ENCODE data around the gene CDK13. TPM values are rescaled to one million over a fixed set of nuclear protein-coding genes. Genes with fewer than 3 reads are reported as not detected.
"Not testable (repeated sequence)": the region's sequence is repeated elsewhere in the genome, so short reads cannot be mapped to it uniquely, and the experiment has no call there.

CDK13 gene
- total RNA-seq, 1 donor from 2014 or later, result 45.3 TPM

- peak overlapping the region; percentile 90 for H3K4me3 Mint-ChIP-seq (ENCODE audit: unreplicated experiment)
- TF ChIP-seq EZH2 (IDR thresholded peaks at IDR 0.05; ENCODE audit: insufficient read depth, low read length) (no peak), CTCF (IDR thresholded peaks at IDR 0.05; ENCODE audit: insufficient read depth, low read depth, low read length) (no peak)
- H3K27ac Mint-ChIP-seq (ENCODE audit: unreplicated experiment), result peak overlapping the region; percentile 69
- Histone ChIP-seq H3K27me3 (ENCODE audit: insufficient read depth, low read length) (no peaks in the 10 kb centered on the region), H3K79me2 (ENCODE audit: insufficient read depth, low read length) (peaks cover 42% of the 10 kb centered on the region), H3K9me3 (ENCODE audit: insufficient read depth, low read depth, low read length) (no peaks in the 10 kb centered on the region), H3K4me3 (ENCODE audit: insufficient read depth, low read depth, low read length) (peak overlapping the region; percentile 95), H3K4me1 (ENCODE audit: insufficient read depth, low read length) (no peaks in the 10 kb centered on the region), H3K36me3 (ENCODE audit: insufficient read depth, low read length) (no peaks in the 10 kb centered on the region), H2AFZ (ENCODE audit: low read depth, low read length) (peak overlapping the region; percentile 96), H3K4me2 (ENCODE audit: low read length) (peak overlapping the region; percentile 91), H3K9ac (ENCODE audit: low read length) (peak overlapping the region; percentile 98), H3K27ac (ENCODE audit: low read depth, low read length) (peak overlapping the region; percentile 96), H4K20me1 (ENCODE audit: insufficient read depth, low read length) (peaks cover 10% of the 10 kb centered on the region)
- DNase-seq (ENCODE audit: low read depth) (peak; percentile 8), FAIRE-seq (no peak)
- peaks cover 7% of the 10 kb centered on the region for H3K4me1 Mint-ChIP-seq (ENCODE audit: low read depth, unreplicated experiment)
- no peaks in the 10 kb centered on the region for H3K9me3 Mint-ChIP-seq (ENCODE audit: unreplicated experiment)
- H3K27me3 Mint-ChIP-seq (ENCODE audit: low read depth, unreplicated experiment), result no peaks in the 10 kb centered on the region
- H3K36me3 Mint-ChIP-seq (ENCODE audit: low read depth, unreplicated experiment), result no peaks in the 10 kb centered on the region
Observed at GRCh38 chr7:40135317-40135610, 185.2 kb downstream of the CDK13 start.

GRCh38 chr7:40137563-40137962, 187.5 kb downstream of the CDK13 start:
- Histone ChIP-seq H3K79me2 (ENCODE audit: insufficient read depth, low read length) (peaks cover 19% of the 10 kb centered on the region), H3K27me3 (ENCODE audit: insufficient read depth, low read length) (no peaks in the 10 kb centered on the region), H3K9ac (ENCODE audit: low read length) (no peak overlapping the region), H4K20me1 (ENCODE audit: insufficient read depth, low read length) (no peaks in the 10 kb centered on the region), H3K4me1 (ENCODE audit: insufficient read depth, low read length) (no peaks in the 10 kb centered on the region), H2AFZ (ENCODE audit: low read depth, low read length) (no peak overlapping the region), H3K4me2 (ENCODE audit: low read length) (no peak overlapping the region), H3K36me3 (ENCODE audit: insufficient read depth, low read length) (no peaks in the 10 kb centered on the region), H3K4me3 (ENCODE audit: insufficient read depth, low read depth, low read length) (no peak overlapping the region), H3K27ac (ENCODE audit: low read depth, low read length) (no peak overlapping the region), H3K9me3 (ENCODE audit: insufficient read depth, low read depth, low read length) (no peaks in the 10 kb centered on the region)
- FAIRE-seq (no peak), DNase-seq (ENCODE audit: low read depth) (no peak)
- no peaks in the 10 kb centered on the region for H3K9me3 Mint-ChIP-seq (ENCODE audit: unreplicated experiment)
- H3K4me3 Mint-ChIP-seq (ENCODE audit: unreplicated experiment), result no peak overlapping the region
- H3K27me3 Mint-ChIP-seq (ENCODE audit: low read depth, unreplicated experiment), result no peaks in the 10 kb centered on the region
- H3K27ac Mint-ChIP-seq (ENCODE audit: unreplicated experiment), result no peak overlapping the region
- H3K36me3 Mint-ChIP-seq (ENCODE audit: low read depth, unreplicated experiment), result peaks cover 2% of the 10 kb centered on the region
- TF ChIP-seq EZH2 (IDR thresholded peaks at IDR 0.05; ENCODE audit: insufficient read depth, low read length) (no peak), CTCF (IDR thresholded peaks at IDR 0.05; ENCODE audit: insufficient read depth, low read depth, low read length) (no peak)
- H3K4me1 Mint-ChIP-seq (ENCODE audit: low read depth, unreplicated experiment), result peaks cover under 1% of the 10 kb centered on the region

GRCh38 chr7:40138973-40139372, 188.9 kb downstream of the CDK13 start:
- no peak overlapping the region for H2AFZ ChIP-seq (ENCODE audit: low read depth, low read length)
- no peaks in the 10 kb centered on the region for H3K27me3 Mint-ChIP-seq (ENCODE audit: low read depth, unreplicated experiment)
- peaks cover 5% of the 10 kb centered on the region for H3K79me2 ChIP-seq (ENCODE audit: insufficient read depth, low read length)
- no peaks in the 10 kb centered on the region for H4K20me1 ChIP-seq (ENCODE audit: insufficient read depth, low read length)
- TF ChIP-seq EZH2 (IDR thresholded peaks at IDR 0.05; ENCODE audit: insufficient read depth, low read length), result no peak
- TF ChIP-seq CTCF (IDR thresholded peaks at IDR 0.05; ENCODE audit: insufficient read depth, low read depth, low read length), result no peak
- DNase-seq (ENCODE audit: low read depth) (no peak), FAIRE-seq (no peak)
- H3K4me3 Mint-ChIP-seq (ENCODE audit: unreplicated experiment), result no peak overlapping the region
- H3K27me3 ChIP-seq (ENCODE audit: insufficient read depth, low read length), result no peaks in the 10 kb centered on the region
- no peak overlapping the region for H3K4me3 ChIP-seq (ENCODE audit: insufficient read depth, low read depth, low read length)
- H3K9me3 Mint-ChIP-seq (ENCODE audit: unreplicated experiment), result no peaks in the 10 kb centered on the region
- H3K9ac ChIP-seq (ENCODE audit: low read length), result no peak overlapping the region
- no peaks in the 10 kb centered on the region for H3K9me3 ChIP-seq (ENCODE audit: insufficient read depth, low read depth, low read length)
- no peaks in the 10 kb centered on the region for H3K36me3 ChIP-seq (ENCODE audit: insufficient read depth, low read length)
- H3K27ac Mint-ChIP-seq (ENCODE audit: unreplicated experiment), result no peak overlapping the region
- H3K4me1 ChIP-seq (ENCODE audit: insufficient read depth, low read length), result no peaks in the 10 kb centered on the region
- H3K27ac ChIP-seq (ENCODE audit: low read depth, low read length), result no peak overlapping the region
- H3K4me2 ChIP-seq (ENCODE audit: low read length), result no peak overlapping the region
- H3K36me3 Mint-ChIP-seq (ENCODE audit: low read depth, unreplicated experiment), result peaks cover 2% of the 10 kb centered on the region
- H3K4me1 Mint-ChIP-seq (ENCODE audit: low read depth, unreplicated experiment), result no peaks in the 10 kb centered on the region

- not testable (repeated sequence) for H3K4me3 Mint-ChIP-seq (ENCODE audit: unreplicated experiment); H3K27me3 ChIP-seq (ENCODE audit: insufficient read depth, low read length); H3K4me3 ChIP-seq (ENCODE audit: insufficient read depth, low read depth, low read length); FAIRE-seq; H3K36me3 Mint-ChIP-seq (ENCODE audit: low read depth, unreplicated experiment); H2AFZ ChIP-seq (ENCODE audit: low read depth, low read length); H3K9me3 Mint-ChIP-seq (ENCODE audit: unreplicated experiment); H3K27ac ChIP-seq (ENCODE audit: low read depth, low read length); H3K27ac Mint-ChIP-seq (ENCODE audit: unreplicated experiment); DNase-seq (ENCODE audit: low read depth); H3K4me1 Mint-ChIP-seq (ENCODE audit: low read depth, unreplicated experiment); H3K4me1 ChIP-seq (ENCODE audit: insufficient read depth, low read length); H3K36me3 ChIP-seq (ENCODE audit: insufficient read depth, low read length); H3K79me2 ChIP-seq (ENCODE audit: insufficient read depth, low read length); H4K20me1 ChIP-seq (ENCODE audit: insufficient read depth, low read length); H3K27me3 Mint-ChIP-seq (ENCODE audit: low read depth, unreplicated experiment); H3K9me3 ChIP-seq (ENCODE audit: insufficient read depth, low read depth, low read length); H3K9ac ChIP-seq (ENCODE audit: low read length); H3K4me2 ChIP-seq (ENCODE audit: low read length)
Observed at GRCh38 chr7:40139891-40140290, 189.8 kb downstream of the CDK13 start.

Data from astrocyte (in vitro differentiated cells and primary cell).